Activated CD4-positive, alpha-beta T cell treated with anti-CD3 and anti-CD28 coated beads, Interleukin-2, Interleukin-4, amounts not matched to agents 100 ng/mL and 50 ng/mL, durations not matched to agents 16 hours and 8 hours (primary cell): ENCODE results near the gene FAM222A.

Experiments used
- DNase-seq: peaks from one replicate; pipeline ENCODE4 v3.0.0-alpha.2; 2020; ENCODE audit warnings: low spot score

Gene FAM222A

DNA sequence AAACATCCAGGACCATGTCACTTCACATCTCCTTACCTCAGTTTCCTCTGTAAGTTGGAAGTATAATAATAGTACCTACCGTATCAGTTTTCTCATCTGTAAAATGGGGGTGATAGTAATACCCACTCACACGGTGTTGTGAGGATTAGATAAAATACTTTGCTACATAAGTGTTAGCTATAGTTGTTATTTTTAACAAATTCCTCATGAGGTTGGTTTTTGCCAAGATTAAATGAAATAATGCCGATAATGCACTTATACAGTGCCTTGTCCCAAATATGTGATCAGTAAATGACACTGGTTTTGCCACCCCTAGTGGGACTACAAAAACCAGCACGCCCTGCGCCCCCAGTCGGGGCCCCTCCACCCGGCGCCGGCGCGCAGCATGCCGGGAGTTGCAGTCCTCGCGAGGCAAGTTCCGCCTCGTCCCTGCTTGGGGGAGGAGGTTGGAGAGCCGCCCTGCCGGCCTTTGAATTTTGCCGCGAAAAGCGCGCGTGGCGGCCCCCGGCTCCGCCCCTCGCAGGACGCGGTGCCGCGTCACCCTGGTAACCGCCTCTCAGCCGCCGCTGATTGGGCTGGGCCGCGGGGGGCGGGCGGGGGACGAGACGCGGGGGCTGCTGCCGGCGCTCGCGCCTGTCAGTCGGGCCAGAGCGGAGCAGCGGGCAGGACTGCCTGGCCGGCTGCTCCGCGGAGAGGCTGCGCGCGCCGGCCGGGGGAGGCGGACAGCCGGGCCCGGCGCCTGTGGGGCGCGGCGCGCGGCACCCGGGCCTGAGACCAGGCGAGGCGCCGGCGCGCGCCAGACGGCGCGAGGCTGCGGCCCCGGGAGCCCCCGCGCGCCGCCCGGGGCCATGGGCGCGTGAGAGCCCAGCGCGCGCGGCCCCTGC lies at the start of gene FAM222A:
Gene FAM222A, plus strand, starts transcription at position 639 of the 884 bp plus-strand sequence. CDS start 30,322 bp downstream, outside the sequence.
- peak; percentile 96 for DNase-seq

- no peak for DNase-seq
Observed at GRCh38 chr12:109664402-109664801, 49.2 kb upstream of the FAM222A start.

DNA sequence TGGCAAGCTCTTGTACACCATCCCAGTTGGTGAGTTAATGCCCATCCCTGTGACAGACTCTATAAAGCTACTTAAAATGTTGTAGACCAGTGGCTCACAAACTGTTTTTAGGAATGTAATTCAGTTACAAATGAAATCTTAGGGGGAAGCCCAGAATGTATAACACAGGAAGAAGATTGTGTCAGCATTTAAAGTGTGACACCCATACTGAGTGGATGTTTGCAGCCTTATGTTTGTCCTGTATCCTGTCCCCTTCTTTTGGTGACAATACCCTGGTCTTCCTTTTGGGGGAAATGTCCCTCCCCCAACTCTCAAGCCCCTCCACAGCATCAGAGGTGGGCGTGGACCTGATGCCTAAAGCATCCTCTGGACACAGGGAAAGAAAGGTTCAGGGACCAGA lies 47.6 kb upstream of the FAM222A start:
- DNase-seq = no peak

GRCh38 chr12:109670731-109671130 lies 42.9 kb upstream of the FAM222A start:
- DNase-seq = no peak

- no peak for DNase-seq
Observed at GRCh38 chr12:109671502-109671901, 42.1 kb upstream of the FAM222A start.

DNA sequence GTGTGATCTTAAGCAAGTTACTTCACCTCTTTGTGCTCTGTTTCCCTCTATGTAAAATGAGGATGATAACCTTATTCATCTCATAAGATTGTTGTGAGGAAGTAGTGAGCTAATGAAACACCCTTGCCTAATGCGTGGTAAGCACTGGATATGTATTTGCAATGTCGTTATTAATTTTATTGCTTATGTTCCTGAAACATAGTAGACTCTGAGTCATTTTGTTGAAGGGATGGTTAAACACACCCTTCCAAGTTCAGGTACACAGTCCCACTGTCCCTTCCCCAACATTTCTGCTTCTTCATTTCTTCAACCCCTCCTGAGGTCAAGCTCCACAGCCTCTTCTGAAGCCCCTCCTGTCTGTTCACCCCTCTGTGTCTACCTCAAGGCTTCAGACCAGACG lies 40.2 kb upstream of the FAM222A start:
- DNase-seq = no peak

DNA sequence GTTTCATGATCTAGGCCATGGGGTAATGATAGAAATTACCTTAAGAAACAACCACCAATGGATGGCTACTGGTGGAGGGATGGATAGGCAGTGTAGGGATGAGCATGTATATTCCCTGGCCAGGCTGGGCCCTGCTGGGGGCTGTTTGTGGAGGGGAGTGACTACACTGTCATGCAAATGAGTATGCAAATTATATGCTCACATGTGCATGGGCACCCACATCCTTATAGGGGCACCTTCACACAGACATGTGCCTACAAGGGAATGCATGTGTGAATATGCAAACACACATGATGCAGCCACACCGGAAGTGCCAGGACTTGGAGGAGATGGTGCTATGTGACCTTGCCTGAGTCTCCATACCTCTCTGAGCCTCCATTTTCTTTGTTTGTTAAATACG lies 39.7 kb upstream of the FAM222A start:
- no peak for DNase-seq

- DNase-seq = no peak
Observed at GRCh38 chr12:109675411-109675810, 38.2 kb upstream of the FAM222A start.

GRCh38 chr12:109677279-109677691 lies 36.3 kb upstream of the FAM222A start:
- DNase-seq = no peak

GRCh38 chr12:109678719-109679118 lies 34.9 kb upstream of the FAM222A start:
- no peak for DNase-seq

- DNase-seq = no peak
Observed at GRCh38 chr12:109679501-109680263, 33.9 kb upstream of the FAM222A start.

GRCh38 chr12:109680264-109681005 lies 33.2 kb upstream of the FAM222A start:
- DNase-seq = no peak

DNA sequence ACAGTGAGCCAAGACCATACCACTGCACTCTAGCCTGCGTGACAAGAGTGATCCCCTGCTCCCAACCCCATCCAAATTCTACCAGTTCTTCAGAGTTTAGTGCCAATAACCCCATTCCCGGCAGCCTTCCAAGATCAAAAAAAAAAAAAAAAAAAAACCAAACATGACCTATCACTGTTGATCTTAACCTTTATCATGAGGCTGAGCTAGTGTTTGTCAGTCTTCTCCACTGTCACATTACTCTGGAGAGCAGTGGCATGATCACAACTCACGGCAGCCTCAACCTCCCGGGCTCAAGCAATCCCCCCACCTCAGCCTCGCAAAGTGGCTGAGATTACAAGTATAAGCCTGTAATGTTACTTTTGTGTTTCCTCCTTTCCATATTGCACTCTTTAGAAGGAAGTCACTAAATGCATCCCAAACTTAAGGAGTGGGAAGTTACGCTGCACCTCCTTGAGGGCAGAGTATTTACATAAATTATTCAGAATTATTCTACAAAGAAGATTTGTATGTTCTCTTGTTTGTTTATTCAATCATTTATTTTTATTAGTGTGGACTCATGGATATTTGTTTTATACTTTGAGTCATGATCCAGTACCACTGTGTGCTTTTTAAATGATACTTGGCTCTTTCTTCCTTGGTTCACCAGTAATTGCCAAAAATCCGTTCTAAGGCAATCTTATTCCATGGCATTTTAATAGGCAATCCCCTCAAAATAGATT lies 31.5 kb upstream of the FAM222A start:
- no peak for DNase-seq

DNA sequence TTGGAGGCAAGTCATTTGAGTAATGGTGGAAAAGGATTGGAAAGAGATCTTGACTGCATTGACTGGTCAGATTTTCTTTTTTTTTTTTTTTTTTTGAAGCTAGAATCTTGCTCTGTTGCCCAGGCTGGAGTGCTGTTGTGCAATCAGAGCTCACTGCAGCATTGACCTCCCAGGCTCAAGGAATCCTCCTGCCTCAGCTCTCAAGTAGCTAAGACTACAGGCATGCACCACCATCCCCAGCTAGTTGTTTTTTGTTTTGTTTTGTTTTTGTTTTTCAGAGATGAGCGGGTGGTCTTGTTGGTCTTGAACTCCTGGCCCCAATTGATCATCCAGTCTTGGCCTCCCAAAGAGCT lies 30.9 kb upstream of the FAM222A start:
- DNase-seq = no peak

DNA sequence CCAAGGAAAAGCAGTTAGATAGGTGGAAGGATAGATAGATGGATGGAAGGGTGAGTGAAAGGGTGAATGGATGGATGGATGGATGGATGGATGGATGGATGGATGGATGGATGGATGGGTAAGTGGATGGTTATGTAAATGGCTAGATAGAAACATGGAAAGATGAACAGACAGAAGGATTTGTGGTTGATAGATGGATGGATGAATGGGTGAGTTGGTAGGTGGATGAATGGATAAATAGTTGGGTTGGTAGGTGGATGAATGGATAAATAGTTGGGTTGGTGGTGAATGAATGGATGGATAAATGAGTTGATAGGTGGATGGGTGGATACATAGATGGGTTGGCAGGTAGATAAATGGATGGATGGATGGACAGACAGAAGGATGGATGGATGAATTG lies 30.3 kb upstream of the FAM222A start:
- no peak for DNase-seq

DNA sequence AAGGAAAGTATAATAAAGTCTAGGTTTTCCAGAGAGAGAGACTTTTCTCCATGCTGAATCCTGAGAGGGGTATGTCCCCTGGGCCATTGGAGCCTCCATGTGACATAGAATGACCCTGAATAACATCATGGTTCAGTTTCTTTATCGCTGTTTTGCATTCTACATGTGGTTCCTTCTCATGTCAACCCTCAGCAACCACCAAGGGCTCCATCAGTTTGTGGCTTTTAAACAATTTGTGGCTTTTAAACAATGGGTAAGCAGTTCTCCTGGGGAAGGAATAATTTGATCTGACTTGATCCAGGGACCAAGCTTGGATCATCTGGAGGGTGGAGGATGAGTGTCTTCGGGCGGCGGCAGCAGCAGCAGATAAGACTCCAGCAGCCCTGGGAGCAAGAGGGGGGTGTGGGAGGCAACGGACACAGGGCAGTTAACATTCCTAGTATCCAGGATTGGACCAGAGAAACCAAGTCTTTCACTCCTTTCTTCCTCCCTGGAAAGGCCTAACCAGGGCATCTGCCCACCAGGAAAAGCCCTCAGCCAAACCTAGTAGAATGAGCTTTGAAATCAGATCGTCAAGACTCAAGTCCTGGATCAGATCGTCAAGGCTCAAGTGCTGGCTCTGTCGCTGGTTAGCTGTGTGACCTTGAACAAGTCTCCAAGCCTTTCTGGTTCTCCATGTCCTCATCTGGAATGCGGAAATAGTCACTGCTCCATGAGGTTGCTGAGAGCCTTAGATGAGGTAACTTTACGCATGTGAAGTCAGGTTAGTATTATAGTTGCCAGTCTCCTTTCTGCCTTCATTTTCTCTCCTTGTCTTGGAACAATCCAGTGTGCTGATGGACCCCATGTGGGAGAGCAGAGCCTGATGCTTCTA lies 27.8 kb upstream of the FAM222A start:
- no peak for DNase-seq

DNA sequence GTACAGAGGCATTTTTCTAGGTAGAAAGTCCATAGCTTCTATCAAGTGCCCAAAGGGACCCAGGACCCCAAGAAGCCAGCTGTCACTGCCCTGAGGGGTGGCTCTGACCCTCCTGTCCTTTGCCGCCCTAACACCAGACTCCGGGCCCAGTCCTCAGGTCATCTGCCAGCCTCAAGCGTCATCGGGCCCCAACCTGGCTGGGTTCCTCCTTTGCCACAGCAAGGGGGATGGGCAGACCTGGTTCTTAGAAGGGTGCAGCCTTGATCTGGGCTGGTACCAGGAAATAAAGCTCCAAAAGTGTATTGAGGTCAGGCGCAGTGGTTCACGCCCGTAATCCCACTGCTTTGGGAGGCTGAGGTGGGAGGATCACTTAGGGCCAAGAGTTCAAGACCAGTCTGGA lies 27.1 kb upstream of the FAM222A start:
- DNase-seq = no peak

DNA sequence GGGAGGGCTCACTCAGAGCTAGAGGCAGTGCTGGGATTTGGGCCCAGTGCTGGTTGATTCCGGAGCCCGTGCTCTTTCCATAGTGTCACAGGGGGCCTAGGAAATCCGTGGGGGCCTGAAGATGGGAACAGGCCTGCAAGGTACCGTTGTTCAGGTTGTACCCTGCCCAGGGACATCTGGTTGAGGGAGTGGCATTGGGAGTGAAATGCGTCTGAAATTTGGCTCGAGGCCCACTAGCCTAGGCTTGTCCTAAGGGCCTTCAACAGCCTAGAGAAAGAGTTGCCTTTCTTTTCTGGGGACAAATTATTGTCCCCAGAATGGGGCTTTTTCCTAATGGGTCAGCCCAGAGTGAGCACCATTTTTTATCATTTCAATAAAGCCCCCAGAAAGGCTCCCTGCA lies 26.4 kb upstream of the FAM222A start:
- DNase-seq = no peak

DNA sequence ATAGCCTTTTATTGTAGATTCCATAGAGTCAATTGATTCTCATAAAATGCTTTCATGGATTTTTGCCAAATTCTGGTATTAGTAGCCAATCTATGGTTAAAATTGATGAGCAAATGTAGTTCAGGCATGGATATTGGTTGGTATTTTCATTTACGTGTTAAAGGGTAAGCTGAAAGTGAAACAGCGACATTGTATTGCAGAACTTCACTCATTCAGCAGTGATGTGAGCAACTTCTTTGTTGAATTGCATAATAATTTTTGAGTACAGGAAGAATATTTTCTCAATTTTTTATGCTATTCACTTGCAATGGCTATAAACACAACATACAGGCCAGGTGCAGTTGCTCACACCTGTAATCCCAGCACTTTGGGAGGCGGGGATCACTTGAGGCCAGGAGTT lies 24.2 kb upstream of the FAM222A start:
- DNase-seq = no peak

DNA sequence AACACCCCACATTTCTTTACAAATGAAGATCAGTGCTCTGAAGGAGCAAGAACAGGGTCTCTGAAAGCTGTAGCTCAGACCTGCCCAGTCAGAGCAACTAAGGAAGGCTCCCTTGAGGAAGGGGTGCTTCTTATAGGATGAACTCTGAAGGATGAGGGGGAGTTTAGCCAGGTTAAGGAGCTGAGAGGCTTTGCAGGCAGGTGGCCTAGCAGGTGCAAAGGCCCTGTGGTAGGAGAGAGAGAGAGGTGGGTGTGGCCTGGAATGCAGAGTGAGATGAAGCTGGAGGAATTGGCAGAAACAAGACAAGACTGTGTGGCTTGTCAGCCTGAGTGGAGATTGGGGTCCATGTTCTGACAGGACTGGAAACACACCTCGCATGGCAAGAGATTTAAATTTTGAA lies 20.5 kb upstream of the FAM222A start:
- DNase-seq = no peak
